Measurements from ENCODE around the gene HS3ST2.
"Not testable (repeated sequence)": the region's sequence is repeated elsewhere in the genome, so short reads cannot be mapped to it uniquely, and the experiment has no call there.

The HS3ST2 gene

DNA sequence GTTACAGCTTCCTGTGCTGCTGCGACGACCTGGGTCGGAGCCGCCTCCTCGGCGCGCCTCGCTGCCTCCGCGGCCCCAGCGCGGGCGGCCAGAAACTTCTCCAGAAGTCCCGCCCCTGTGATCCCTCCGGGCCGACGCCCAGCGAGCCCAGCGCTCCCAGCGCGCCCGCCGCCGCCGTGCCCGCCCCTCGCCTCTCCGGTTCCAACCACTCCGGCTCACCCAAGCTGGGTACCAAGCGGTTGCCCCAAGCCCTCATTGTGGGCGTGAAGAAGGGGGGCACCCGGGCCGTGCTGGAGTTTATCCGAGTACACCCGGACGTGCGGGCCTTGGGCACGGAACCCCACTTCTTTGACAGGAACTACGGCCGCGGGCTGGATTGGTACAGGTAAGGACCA, 746 bp downstream of the HS3ST2 start:
- no peak for FAIRE-seq

DNA sequence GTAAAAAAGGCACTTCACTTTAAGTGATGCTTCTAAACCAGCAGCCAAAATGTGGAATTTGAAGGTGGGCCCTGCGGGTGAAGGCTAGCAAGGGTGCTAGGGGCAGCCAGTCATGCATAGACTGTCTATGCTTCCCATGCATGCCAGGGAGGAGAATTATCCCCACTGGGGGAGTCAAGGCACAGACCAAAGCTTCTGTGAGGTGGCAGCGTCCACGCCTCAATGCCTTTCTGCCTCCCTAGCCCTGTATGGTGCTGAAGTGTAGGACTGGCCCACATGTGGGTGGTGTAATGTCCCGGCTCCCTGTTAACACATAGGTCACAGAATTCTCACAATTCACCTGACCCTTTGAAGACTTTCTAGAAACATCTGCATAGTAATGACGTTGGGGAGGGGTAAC, 1.9 kb downstream of the HS3ST2 start:
- FAIRE-seq = no peak

DNA sequence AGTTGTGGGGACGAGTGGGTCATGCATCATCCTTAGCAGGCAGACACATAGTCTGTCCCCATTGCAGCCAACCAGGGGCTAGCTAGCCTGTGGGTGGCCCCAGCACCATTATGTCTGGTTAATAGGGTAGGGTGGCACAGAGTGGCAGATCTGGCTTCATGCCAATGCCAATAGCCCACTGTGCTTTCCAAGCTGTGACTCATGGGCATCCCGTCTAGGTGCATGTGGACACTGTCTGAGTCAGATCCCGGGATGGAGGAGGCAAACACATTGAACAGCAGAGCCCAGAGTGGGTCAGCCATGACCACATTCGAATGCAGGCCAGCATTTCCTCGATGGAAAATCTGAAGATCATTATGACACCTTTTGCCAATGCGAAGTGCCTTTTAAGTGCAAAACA, 2.5 kb downstream of the HS3ST2 start:
- no peak for FAIRE-seq

DNA sequence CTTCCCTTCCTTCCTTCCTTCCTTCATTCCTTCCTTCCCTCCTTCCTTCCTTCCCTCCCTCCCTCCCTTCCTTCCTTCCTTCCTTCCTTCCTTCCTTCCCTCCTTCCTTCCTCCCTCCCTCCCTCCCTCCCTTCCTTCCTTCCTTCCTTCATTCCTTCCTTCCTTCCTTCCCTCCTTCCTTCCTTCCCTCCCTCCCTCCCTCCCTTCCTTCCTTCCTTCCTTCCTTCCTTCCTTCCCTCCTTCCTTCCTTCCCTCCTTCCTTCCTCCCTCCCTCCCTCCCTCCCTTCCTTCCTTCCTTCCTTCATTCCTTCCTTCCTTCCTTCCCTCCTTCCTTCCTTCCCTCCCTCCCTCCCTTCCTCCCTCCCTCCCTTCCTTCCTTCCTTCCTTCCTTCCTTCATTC, 4.8 kb downstream of the HS3ST2 start:
- FAIRE-seq = not testable (repeated sequence)

DNA sequence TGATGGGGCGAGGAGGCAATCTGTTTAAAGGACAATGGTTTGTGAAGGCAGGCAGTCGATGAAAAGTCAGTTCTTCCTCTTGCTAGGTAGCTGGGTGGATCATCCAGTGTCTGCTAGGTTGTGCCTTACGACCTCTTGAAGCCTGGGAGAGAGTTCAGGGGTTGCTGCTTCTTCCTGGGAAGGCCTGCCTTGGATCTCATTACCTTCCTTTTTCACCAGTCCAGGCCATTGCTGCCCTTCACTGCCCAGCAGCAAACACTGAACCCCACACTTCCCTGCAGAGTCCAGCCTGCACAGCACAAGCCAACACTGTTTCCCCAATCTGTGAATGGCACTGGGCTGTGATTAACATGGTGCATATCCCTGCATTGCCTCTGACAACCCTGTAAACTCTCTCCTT, 24.7 kb downstream of the HS3ST2 start:
- FAIRE-seq = no peak

DNA sequence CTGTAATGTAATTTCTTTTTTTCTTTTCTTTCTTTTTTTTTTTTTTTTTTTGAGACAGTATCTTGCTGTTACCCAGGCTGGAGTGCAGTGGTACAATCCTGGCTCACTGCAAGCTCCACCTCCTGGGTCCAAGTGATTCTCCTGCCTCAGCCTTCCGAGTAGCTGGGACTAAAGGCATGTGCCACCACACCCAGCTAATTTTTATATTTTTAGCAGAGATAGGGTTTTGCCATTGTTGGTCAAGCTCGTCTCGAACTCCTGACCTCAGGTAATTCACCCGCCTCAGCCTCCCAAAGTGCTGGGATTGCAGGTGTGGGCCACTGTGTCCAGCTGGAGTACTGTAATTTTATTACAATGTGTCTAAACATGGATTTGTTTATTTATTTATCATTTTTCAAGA, 28.1 kb downstream of the HS3ST2 start:
- FAIRE-seq = not testable (repeated sequence)

DNA sequence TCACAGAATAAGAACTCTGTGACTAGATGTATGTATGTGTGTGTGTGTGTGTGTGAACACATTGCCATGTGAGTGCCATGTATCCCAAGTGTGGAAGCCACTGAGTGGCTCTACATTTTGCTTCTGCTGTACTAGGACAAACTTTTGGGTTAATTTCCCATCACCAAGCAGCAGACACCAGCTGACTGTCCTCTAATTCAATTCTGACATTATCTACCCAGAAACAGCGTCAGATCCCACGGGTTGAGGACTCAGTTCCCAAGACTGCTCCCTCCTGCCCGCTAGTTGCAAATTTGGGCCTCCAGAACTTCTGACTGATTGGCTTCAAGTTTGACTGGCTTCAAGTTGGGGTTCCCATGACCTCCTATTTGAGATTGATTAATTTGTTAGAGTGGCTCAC, 29.2 kb downstream of the HS3ST2 start:
- FAIRE-seq = no peak

DNA sequence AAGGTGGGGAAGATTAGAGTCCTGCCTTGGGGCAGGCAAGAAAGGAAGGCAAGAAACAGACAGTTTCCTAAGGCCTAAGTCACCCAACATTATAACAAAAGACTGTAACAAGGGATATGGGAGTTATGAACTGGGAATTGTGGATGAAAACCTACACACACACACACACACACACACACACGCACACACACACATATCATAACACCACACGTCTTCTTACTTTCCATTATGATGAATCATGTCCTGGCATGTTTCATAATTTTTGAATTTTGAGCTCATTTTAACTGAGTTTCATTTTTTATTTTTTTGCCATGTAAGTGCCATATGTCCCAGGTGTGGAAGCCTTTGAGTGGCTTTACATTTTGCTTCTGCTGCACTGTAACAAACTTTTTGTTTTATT, 29.9 kb downstream of the HS3ST2 start:
- FAIRE-seq = no peak

DNA sequence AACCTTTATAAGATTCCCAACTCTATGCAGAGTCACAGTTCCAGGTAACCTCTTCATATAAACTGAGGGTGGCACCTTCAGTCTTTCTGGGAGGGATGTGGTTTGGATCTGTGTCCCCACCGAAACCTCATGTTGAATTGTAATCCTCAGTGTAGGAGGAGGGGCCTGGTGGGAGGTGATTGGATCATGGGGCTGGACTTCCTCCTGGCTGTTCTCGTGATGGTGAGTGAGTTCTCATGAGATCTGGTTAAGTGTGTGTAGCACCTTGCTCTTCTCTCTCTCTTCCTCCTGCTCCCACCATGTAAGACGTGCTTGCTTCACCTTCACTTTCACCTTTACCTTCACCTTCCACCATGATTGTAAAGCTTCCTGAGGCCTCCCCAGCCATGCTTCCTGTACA, 30.5 kb downstream of the HS3ST2 start:
- no peak for FAIRE-seq

DNA sequence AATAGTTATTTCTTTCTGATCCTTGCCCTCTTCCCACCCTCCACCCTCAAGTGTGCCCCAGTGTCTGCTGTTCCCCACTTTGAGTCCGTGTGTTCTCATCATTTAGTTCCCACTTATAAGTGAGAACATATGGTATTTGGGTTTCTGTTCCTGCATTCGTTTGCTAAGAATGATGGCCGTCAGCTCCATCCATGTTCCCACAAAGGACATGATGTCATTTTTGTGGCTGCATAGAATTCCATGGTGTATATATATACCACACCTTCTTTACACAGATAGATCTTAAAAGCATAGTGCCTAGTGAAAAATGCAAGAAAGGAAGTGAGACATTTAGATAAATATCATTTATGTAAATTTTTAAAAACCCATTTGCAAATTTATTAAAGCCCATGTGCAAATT, 33.1 kb downstream of the HS3ST2 start:
- FAIRE-seq = no peak

DNA sequence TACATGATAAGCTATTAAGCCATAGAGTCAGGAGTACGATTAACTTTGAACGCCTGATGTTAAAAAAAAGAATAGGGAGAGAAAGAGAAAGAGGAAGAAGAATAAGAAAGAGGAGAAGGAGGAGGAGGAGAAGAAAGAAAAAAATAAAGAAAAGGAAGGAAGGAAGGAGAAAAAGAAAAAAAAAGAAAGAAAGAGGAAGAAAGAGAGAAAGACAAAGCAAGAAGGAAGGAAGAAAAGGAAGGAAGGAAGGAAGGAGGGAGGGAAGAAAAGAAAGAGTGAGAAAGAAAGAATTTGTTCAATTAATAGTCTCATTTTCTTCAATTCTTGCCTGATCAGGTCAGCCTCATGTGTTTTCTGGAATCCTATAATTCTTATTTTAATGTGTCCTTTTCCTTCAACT, 33.7 kb downstream of the HS3ST2 start:
- no peak for FAIRE-seq

DNA sequence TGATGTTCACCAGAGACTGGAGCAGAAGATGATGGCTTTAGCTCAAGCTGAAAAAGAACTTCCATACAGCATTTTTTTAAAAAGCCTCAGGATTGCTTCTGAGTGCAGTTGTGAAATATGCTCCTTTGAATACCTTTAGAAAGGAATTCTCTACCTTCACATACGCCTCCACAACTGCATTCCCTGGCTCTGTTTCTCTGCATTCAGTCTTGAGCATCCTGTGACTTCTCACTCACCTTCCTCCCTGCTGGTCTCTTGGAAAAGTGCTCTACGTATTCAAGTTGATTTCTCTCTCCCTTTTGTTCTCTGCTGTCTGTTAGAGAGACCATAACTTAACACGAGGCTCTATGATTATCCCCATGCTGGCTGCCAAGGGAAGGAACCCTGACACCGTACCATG, 34.5 kb downstream of the HS3ST2 start:
- no peak for FAIRE-seq

DNA sequence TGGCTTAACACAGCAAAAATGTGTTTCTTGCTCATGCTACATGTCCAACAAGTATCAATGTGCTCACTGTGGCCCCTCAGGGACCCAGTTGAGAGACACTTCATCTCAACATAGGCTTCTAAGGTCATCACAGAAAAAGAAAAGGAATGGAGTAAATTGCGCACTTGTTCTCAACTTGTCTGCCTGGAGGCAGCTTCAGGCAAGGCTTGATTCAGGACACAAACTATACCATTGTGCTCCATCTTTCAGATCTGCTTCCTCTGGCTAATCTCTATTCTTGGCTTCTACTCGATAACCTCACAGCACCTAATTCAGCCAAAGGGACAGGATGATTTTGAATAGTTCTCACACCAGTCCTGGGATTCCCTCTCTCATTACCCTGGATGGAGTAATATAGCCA, 35.6 kb downstream of the HS3ST2 start:
- FAIRE-seq = no peak

DNA sequence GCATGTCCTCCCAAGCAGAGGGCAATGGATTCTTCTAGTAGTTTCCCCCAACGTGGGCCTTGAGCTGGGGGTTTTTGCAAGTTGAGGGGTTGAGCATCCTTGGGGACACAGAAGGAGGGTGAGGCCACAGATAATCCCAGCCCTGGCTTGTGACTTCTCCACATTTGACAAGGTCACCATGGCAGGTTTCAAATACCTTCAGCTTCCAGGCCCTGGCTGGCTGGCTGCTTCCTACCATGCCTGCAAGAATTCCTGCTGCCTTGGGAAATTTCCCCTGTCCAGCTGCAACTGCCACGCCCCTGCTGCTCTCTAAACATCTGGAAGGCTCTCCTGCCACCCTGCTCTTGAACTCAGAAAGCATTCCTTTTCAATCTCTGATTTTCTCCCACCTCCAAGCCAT, 41.3 kb downstream of the HS3ST2 start:
- FAIRE-seq = no peak

DNA sequence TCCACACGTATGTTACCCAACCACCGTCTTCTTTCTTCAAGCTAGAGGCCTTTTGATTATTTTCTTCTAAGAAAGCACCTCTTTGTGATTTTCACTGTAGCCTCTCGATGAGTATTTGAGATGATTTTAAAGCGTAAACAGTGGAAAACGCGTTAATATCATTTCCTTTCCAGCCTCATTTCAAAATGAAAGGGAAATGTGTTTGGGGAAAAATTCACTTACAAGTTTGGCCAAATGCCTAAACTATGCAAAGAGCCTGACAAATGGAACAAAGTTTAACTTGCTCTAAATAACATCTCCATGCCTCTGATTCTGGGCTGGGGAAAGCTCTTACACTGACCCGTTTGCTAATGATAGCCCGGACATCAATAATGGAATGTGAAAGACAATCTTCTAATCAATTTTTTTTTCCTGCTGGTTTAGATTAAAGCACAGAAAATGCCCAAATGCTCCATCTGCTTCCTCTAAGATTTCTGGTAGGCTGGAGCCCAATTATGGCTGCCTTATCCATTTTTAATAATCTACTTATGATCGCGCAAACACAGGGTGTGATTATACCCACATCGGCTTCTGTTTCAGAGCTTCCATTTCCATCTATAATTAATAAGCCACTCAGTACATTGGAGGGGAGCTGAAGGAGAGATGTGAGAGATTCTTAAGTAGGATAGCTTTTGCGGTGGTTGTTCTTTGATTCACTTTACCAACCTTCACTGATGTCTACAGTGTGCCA, 43.5 kb downstream of the HS3ST2 start:
- no peak for FAIRE-seq

DNA sequence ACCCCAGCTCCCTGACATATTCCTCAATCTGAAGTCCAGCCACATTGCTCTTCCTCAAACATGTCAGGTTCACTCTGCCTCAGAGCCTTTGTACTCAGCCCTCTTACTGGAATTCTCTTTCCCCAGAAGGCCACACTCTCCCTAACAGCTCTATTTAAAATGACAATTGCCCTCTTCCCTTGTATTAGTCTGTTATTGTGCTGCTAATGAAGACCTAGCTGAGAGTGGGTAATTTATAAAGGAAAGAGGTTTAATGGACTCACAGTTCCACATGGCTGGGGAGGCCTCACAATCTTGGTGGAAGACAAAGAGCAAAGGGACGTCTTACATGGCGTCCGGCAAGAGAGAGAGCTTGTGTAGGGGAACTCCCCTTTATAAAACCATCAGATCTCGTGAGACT, 46.0 kb downstream of the HS3ST2 start:
- FAIRE-seq = no peak

DNA sequence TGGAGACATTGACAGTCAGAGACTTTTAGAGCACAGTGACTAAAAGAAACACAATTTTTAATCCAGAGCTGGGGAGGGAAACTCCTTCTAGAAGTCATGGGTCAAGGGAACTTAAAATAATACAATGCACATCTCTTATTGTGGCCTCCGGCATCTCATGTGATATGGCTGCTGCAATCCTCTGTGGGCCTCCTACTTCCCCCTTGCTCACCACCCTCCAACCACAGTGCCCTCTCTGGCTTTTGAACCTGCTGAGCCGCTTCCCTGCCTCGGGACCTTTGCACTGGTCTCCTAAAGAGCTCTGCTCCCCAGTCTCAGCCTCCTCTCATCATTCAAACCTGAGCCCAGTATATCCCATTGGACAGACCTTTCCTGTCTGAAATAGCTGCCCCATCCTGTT, 47.6 kb downstream of the HS3ST2 start:
- no peak for FAIRE-seq

DNA sequence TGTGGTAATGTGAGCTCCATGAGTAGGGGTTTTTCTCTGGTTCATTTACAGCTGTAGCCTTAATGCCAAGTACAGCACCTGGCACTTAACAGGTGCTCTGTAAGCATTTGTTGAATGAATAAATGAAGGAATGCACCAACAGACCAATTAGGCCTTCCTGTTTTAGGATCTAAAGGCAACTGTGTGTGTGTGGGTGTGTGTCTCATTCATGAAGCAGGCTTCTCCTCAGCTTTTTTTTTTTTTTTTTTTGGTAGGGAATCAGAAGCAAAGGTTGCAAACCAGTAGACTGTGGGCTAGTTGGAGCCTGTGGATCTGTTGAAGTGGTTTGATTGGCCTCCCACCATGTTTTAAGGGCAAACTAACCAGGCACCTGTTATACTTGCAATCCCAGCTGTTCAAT, 48.1 kb downstream of the HS3ST2 start:
- FAIRE-seq = no peak

DNA sequence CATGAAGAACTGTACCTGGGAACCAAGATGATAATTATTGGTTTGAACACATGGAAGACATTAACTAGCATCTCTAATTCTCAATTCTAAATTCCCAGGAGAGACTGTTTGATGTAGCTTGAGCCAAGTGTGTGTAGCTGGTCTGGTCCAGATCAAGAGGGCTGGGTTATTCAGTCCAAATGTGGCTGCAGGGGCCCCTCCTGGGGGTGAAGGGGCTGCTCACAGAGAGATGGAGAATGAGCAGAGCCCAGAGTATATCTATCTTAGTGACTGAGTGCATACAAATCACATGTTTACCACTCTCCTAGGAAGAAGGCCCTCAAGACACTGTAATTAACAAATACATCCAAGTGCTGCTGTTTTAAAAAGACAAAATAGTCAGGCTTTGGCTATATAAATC, 50.4 kb downstream of the HS3ST2 start:
- FAIRE-seq = no peak

DNA sequence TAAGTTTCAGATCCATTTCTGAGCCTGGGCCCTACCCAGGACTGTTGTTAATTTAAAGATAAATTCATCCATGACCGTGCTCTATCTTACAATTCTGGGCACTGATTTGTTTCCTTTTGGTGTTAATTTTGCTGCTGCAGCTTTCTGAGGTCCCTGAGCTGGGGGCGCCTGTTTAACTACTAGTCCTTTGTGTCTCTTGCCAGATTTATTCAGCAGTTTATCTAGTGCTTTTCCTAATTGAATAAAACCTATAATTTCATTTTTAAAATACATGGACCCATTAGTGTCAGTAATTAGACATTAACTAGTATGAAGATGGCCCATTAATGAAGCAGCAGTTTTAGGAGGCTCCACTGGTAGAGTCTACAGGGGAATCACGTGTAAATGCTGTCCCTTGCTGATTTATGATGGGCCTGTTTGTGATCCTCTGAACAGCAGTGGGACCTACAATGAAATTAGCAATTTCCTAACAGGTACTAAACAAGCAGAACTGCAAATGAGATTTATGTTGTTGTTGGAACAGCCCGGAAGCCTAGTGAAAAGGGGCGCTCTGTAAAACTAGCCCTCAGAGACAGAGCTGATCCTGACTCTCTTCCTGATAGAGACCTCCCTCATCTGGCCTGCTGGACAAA, 54.7 kb downstream of the HS3ST2 start:
- FAIRE-seq = no peak

DNA sequence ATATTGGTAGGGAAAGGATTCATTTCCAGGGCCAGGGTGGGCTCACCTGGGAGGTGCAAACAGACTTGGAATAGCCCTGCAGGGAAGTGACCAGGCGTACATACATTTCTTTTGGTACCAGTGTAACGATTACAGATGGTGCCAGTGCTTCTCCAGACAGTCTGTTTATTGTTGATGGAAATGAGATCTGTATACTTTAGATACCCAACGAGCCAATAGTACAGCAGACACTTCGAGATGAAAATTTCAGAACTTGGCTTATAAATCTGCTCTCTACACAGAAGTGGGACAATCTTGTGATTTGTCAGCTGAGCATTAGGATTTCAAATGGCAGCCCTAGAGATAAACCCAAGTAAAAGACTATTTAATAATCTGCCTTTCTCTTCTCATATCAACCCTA, 57.9 kb downstream of the HS3ST2 start:
- no peak for FAIRE-seq

DNA sequence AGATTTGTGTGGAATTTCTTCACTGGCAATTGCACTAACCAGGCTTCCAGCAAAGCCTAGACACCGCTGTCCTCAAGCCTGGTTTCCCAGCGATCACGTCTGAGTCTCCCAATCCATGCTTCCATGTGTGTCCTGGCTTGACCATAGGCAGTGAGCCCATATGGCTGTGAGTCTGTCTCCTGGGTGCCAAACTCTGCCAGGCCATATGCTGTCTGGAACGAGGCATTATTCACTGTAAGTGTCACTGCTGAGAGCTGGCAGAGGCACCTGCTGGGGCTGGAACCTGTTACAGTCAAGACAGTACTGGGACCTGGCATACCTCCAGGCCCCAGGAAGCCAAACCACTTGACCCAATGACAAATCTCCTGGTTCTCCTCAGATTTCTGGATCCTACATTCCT, 60.4 kb downstream of the HS3ST2 start:
- FAIRE-seq = no peak

DNA sequence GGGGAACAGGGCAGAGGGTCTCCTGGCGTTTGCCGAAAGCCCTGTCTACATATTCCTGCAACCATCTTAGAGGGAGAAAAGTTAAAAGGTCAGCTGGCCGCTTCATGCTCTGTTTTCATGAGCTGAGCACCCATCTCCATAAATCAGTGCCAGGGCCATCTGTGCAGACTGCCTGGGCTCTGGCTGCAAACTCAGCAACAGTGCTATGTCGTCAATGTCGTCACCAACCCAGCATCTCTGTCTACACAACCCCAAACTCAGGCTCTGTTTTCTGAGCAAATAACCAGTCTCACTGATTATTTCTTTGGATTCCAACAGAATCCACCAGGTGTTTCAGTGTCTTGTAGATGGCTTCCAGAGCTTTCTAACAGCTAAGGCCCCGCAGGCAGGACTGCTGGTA, 65.0 kb downstream of the HS3ST2 start:
- no peak for FAIRE-seq

DNA sequence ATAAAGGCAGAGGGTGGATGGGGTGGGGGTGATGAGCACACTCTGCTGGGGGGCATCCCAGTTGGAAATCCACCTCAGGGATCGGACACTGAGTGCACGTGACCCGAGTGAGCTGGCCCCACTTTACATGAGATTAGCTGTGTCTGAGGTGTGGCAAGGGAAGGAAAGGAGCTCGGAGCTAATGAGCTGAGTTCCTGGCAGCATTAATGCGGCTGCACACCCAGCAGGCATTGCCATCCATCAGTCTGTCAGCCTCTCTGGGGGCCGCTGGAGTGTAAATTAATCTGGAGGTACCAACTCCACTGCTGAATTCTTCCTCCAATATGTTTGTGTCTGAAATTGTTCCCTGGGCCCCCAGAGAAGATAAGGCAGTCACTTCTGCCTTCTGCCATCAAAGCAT, 65.5 kb downstream of the HS3ST2 start:
- FAIRE-seq = no peak

DNA sequence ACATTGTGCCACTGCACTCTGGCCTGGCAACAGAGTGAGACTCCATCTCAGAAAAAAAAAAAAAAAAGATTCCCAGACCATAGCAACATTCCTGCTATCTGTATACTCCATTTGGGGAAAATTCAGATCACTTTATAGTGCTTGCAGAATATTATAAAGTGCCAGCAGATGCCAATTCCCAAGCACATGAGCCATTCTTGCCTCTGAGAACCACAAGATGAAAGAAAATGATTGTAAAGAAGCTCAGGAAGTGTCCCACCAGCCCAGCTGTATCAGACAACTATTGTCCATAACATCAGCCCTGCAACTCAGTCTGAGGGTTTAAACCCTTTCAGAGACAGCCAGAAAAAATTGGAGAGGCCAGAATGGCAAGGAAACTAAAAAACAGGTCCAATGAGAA, 69.0 kb downstream of the HS3ST2 start:
- FAIRE-seq = no peak
